ENCODE data around the gene FBLN1.
"Not testable (repeated sequence)": the region's sequence is repeated elsewhere in the genome, so short reads cannot be mapped to it uniquely, and the experiment has no call there.

DNA sequence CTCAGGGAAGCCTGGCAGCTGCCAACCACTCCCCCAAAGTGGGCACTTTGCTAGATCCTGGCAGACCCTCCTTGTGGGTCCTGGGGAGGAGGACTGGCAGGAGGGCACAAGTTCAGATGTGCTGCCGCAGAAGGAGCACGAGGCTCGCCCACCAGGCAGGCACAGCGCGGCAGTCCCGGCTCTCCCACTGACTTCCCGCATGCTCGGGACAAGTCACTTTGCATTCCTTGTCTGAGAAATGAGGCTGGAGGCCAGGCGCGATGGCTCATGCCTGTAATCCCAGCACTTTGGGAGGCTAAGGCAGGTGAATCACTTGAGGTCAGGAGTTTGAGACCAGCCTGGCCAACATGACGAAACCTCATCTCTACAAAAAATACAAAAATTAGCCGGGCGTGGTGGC lies 40.1 kb downstream of the FBLN1 start:
- not testable (repeated sequence) for TF ChIP-seq POLR2A (IDR thresholded peaks at IDR 0.05; ENCODE audit: extremely low read depth, insufficient read length); MYC (IDR thresholded peaks at IDR 0.05; ENCODE audit: low read depth, low read length)
- TF ChIP-seq, protein P1, sequence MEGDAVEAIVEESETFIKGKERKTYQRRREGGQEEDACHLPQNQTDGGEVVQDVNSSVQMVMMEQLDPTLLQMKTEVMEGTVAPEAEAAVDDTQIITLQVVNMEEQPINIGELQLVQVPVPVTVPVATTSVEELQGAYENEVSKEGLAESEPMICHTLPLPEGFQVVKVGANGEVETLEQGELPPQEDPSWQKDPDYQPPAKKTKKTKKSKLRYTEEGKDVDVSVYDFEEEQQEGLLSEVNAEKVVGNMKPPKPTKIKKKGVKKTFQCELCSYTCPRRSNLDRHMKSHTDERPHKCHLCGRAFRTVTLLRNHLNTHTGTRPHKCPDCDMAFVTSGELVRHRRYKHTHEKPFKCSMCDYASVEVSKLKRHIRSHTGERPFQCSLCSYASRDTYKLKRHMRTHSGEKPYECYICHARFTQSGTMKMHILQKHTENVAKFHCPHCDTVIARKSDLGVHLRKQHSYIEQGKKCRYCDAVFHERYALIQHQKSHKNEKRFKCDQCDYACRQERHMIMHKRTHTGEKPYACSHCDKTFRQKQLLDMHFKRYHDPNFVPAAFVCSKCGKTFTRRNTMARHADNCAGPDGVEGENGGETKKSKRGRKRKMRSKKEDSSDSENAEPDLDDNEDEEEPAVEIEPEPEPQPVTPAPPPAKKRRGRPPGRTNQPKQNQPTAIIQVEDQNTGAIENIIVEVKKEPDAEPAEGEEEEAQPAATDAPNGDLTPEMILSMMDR (IDR thresholded peaks at IDR 0.05; ENCODE audit: low read depth, low read length), result not testable (repeated sequence)
- TF ChIP-seq, protein P2, sequence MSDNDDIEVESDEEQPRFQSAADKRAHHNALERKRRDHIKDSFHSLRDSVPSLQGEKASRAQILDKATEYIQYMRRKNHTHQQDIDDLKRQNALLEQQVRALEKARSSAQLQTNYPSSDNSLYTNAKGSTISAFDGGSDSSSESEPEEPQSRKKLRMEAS (IDR thresholded peaks at IDR 0.05; ENCODE audit: low read depth, low read length), result not testable (repeated sequence)
